ENCODE measurements around the gene TEX29. TPM values are rescaled to one million over a fixed set of nuclear protein-coding genes. Genes with fewer than 3 reads are reported as not detected.

TEX29 gene
- total RNA-seq, 2 donors from 2014 or later = 0.59 to 0.67 TPM

- no peaks in the 10 kb centered on the region for H3K36me3 Mint-ChIP-seq
- no peak overlapping the region for H3K4me3 Mint-ChIP-seq
- DNase-seq (ENCODE audit: low spot score) (no peak), ATAC-seq (no peak)
- no peak overlapping the region for H3K27ac Mint-ChIP-seq
- H3K9me3 Mint-ChIP-seq = no peaks in the 10 kb centered on the region
- H3K27me3 Mint-ChIP-seq = peaks cover 8 to 17% of the 10 kb centered on the region in 2 donors
- peaks cover 6 to 7% of the 10 kb centered on the region in 2 donors for H3K4me1 Mint-ChIP-seq (ENCODE audit: low read depth in 2 of 2)
These were observed 66.8 kb downstream of the TEX29 start for GRCh38 chr13:111387026-111387871.

GRCh38 chr13:111387945-111388600 is 67.6 kb downstream of the TEX29 start:
- Mint-ChIP-seq H3K4me3 (no peak overlapping the region), H3K36me3 (no peaks in the 10 kb centered on the region), H3K27ac (no peak overlapping the region), H3K9me3 (no peaks in the 10 kb centered on the region), H3K27me3 (peaks cover 8 to 14% of the 10 kb centered on the region in 2 donors), H3K4me1 (ENCODE audit: low read depth in 2 of 2) (peaks cover 6 to 7% of the 10 kb centered on the region in 2 donors)
- DNase-seq (ENCODE audit: low spot score) = no peak
- no peak for ATAC-seq

GRCh38 chr13:111388851-111389500 is 68.5 kb downstream of the TEX29 start:
- H3K27ac Mint-ChIP-seq = no peak overlapping the region
- peak in 1 of 2 donors; percentile 21 for ATAC-seq
- no peak for DNase-seq (ENCODE audit: low spot score)
- H3K27me3 Mint-ChIP-seq = peaks cover 8 to 9% of the 10 kb centered on the region in 2 donors
- H3K36me3 Mint-ChIP-seq = no peaks in the 10 kb centered on the region
- H3K4me3 Mint-ChIP-seq = no peak overlapping the region
- H3K9me3 Mint-ChIP-seq = no peaks in the 10 kb centered on the region
- peaks cover 6 to 7% of the 10 kb centered on the region in 2 donors for H3K4me1 Mint-ChIP-seq (ENCODE audit: low read depth in 2 of 2)

- Mint-ChIP-seq H3K4me1 (ENCODE audit: low read depth in 2 of 2) (peaks cover under 1 to 1% of the 10 kb centered on the region in 2 donors), H3K9me3 (no peaks in the 10 kb centered on the region), H3K27ac (no peak overlapping the region), H3K27me3 (peaks cover 0 to 3% of the 10 kb centered on the region in 2 donors), H3K4me3 (no peak overlapping the region), H3K36me3 (no peaks in the 10 kb centered on the region)
- ATAC-seq (no peak), DNase-seq (ENCODE audit: low spot score) (no peak)
These were observed 69.4 kb downstream of the TEX29 start for GRCh38 chr13:111389621-111390521.

GRCh38 chr13:111390522-111391270 is 70.3 kb downstream of the TEX29 start:
- Mint-ChIP-seq H3K27me3 (peaks cover 0 to 3% of the 10 kb centered on the region in 2 donors), H3K9me3 (no peaks in the 10 kb centered on the region), H3K4me1 (ENCODE audit: low read depth in 2 of 2) (no peaks in the 10 kb centered on the region), H3K36me3 (no peaks in the 10 kb centered on the region), H3K27ac (no peak overlapping the region), H3K4me3 (no peak overlapping the region)
- DNase-seq (ENCODE audit: low spot score) (no peak), ATAC-seq (no peak)

GRCh38 chr13:111392486-111392885 is 72.0 kb downstream of the TEX29 start:
- peaks cover 0 to 3% of the 10 kb centered on the region in 2 donors for H3K27me3 Mint-ChIP-seq
- no peaks in the 10 kb centered on the region for H3K9me3 Mint-ChIP-seq
- ATAC-seq (no peak), DNase-seq (ENCODE audit: low spot score) (no peak)
- H3K36me3 Mint-ChIP-seq = no peaks in the 10 kb centered on the region
- no peak overlapping the region for H3K27ac Mint-ChIP-seq
- no peaks in the 10 kb centered on the region for H3K4me1 Mint-ChIP-seq (ENCODE audit: low read depth in 2 of 2)
- no peak overlapping the region for H3K4me3 Mint-ChIP-seq

GRCh38 chr13:111393221-111393790 is 72.9 kb downstream of the TEX29 start:
- peaks cover 0 to 3% of the 10 kb centered on the region in 2 donors for H3K27me3 Mint-ChIP-seq
- DNase-seq (ENCODE audit: low spot score) = no peak
- H3K4me3 Mint-ChIP-seq = no peak overlapping the region
- H3K9me3 Mint-ChIP-seq = no peaks in the 10 kb centered on the region
- no peak for ATAC-seq
- no peaks in the 10 kb centered on the region for H3K4me1 Mint-ChIP-seq (ENCODE audit: low read depth in 2 of 2)
- H3K36me3 Mint-ChIP-seq = no peaks in the 10 kb centered on the region
- H3K27ac Mint-ChIP-seq = no peak overlapping the region

Other genes starting within 250 kb of the TEX29 start
- 10 to 100 TPM; 70.3 to 73.2 TPM for gene ARHGEF7, start 205.3 kb upstream of the TEX29 start, total RNA-seq

Data from natural killer cell treated with Interleukin-12 subunit alpha and Interleukin-12 subunit beta and Interleukin-15 and Interleukin-18, amount 100 ng/mL, for 72 hours (primary cell).